Measurements from ENCODE around the gene OR8B3.
"Not testable (repeated sequence)": the region's sequence is repeated elsewhere in the genome, so short reads cannot be mapped to it uniquely, and the experiment has no call there.

The OR8B3 gene, protein sequence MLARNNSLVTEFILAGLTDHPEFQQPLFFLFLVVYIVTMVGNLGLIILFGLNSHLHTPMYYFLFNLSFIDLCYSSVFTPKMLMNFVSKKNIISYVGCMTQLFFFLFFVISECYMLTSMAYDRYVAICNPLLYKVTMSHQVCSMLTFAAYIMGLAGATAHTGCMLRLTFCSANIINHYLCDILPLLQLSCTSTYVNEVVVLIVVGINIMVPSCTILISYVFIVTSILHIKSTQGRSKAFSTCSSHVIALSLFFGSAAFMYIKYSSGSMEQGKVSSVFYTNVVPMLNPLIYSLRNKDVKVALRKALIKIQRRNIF

DNA sequence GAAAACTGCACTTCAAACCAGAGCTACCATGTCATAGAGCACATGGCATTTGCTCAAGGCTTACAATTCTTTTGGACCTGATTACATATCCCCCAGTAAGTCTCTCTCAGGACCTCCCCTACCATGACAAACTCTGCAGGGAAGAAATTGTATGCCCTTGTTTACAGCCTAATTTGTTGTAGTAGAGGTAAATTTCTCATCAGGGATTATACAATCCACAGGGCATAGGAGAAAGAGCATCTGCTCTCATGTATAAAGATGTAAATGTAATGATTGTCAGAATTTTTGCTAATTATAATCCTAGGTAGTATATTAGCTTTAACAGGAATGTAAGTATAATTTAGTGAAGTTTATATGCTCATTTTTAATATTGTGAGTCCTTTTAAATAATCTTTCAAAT is at the start of gene OR8B3:
Gene OR8B3, minus strand, starts transcription at position 101 of the 400 bp plus-strand sequence. CDS start 1,673 bp downstream, outside the sequence.
- FAIRE-seq (no peak), DNase-seq (ENCODE audit: insufficient read length, low spot score) (no peak)

DNA sequence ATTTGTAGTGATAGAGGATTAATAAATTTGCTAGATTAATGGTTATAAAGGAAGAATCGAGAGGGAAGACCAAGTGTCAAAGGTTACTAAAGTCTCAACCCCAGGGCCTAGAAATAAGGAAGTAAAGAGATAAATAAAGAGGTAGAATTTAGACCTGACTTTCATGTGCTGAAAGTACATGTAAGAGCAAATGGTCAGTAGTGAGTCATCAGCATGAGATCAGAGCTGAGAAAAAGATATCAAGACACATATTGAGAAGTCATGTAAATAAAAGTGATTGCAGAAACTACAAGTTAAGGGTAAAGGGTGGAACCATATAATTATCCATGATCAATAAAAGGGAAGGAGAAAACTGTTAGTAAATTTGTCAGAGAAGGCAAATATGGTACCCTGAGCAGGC is 48.1 kb upstream of the OR8B3 start:
- FAIRE-seq = no peak

DNA sequence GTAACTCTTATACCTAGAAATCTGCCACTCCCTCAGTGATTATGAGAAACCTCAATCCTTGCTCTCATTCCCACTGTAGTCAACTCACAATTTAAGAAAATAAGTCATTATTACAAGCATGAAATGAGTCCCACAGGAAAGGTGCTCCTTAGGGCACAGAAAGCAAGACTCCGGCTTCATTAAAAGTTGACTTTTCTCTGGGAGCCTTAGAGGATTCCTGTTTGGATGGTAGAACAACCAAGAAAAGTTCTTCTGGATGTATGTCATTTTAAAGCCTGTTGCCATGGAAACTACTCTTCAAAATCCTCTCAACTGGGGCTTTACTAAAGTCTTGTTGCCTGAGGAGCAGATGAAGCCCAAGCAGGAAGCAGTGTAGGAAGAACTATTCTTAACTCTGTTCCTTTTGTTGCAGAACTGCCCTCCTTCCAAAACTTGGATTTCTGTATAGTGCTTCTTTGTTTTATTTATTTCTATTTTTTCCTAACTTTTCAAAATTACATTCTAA is 46.9 kb upstream of the OR8B3 start, which contains the start of gene OR8B8:
Gene OR8B8, minus strand, starts transcription at position 51 of the 505 bp plus-strand sequence. CDS start 4,611 bp downstream, outside the sequence.
- DNase-seq (ENCODE audit: insufficient read length, low spot score) = no peak
- FAIRE-seq = no peak

More for the DNA sequence above, 48.1 kb upstream of the OR8B3 start:
- no peak for DNase-seq (ENCODE audit: insufficient read length, low spot score)

DNA sequence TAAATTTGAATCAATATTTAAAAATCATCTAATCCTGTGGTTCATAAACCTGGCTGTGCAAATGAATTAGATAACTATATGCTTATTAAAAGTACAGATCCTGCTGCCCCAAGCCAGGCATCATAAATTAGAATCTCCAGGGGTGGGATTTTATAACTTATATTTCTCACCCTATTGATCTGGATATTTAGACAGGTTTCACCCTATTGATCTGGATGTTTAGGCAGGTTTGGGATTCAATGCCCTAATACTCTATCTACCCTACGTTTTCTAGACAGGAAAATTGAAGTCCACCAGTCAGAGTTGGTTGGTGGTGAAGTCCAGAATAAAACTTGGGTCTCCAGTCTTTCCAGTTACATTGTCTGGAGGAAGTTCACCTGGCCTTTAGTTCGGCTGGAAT is 44.0 kb upstream of the OR8B3 start:
- no peak for DNase-seq (ENCODE audit: insufficient read length, low spot score)
- no peak for FAIRE-seq

DNA sequence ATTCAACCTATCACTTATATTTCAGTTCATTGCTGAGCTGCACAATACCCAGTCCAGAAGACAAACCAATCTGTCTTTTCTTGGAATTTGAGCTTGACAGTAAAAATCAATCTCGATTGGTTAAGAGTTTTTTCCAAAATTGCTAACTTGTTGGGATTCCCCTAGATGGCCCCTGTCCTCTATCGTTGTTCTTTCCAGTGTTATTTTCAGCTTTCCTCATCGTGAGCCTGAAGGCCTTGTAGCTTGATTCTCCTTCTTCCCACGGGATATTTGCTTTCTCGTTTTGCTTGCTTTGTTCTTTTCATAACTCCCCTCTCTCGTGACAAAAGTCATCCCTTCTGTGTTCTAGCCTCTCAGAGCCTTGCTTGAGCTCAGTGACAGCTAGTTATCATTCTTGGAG is 43.6 kb upstream of the OR8B3 start:
- FAIRE-seq (no peak), DNase-seq (ENCODE audit: insufficient read length, low spot score) (no peak)

DNA sequence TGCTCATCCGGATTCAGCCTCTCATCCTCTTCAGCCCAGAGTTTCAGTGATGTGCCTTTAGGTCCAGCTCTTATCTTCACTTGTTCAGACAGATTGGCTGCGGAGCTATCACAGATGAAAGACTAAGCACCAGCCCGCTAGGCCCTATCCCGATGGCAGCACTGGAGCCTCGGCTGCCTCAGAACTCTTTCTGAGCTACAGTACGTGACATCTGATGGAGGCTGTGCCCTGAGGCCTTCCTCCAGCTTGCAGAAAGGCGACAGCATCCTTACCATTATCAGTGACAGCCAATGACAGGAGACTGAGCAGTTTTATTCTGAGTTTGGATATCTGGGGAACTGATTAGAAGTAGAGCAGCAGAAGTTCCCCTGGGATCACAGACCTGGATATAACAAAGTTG is 42.7 kb upstream of the OR8B3 start:
- DNase-seq (ENCODE audit: insufficient read length, low spot score) = no peak
- FAIRE-seq = no peak

DNA sequence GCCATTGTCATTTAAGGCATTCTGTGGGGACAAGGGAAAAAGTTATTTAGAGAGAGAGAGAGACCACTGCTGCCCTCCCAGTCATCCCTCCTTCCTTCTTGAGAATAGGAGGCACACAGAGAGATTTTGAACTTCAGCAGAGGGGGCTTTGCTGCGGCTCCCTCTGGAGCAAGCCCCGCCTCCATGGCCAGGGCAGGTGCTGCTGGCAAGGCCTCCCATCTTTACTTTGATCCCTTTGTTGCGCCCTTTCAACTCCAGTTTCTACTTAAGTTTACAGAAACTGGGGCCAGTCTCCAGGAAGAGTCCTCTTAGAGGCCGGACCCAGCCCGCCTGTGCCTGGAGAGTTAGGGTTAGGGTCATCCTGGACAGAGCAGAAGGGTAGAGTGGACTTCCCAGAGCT is 42.3 kb upstream of the OR8B3 start:
- FAIRE-seq (no peak), DNase-seq (ENCODE audit: insufficient read length, low spot score) (no peak)

DNA sequence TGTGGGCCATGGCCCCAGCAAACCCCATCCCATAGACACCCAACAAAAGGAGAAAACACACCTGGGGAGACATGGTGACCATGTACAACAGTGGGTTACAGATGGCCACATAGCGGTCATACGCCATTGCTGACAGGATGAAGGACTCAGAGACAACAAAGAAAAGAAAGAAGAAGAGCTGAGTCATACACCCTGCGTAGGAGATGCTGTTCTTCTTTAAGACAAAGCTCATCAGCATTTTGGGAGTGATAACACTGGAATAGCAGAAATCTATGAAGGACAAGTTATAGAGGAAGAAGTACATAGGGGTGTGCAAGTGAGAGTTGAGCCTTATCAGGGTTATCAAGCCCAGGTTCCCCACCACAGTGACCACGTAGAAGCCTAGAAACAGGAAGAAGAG is 41.8 kb upstream of the OR8B3 start:
- no peak for FAIRE-seq
- no peak for DNase-seq (ENCODE audit: insufficient read length, low spot score)

DNA sequence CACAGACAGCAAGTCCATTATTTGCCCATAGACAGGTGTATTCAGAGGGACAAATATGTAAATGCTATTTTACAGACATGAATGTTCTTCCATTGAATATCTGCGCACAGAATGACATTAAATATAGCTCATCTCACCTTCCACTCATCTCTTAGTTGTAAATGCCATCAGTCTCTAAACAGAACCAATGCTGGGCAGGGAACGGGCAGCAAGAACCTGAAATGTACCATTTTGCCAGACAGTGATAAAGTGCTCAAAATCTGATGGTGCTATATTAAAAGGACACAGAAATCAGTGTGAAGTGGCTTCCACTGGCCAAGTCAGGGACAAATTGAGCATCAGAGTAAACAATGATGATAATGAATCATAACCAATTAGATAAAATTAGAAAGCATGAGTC is 35.9 kb upstream of the OR8B3 start:
- FAIRE-seq (no peak), DNase-seq (ENCODE audit: insufficient read length, low spot score) (no peak)

DNA sequence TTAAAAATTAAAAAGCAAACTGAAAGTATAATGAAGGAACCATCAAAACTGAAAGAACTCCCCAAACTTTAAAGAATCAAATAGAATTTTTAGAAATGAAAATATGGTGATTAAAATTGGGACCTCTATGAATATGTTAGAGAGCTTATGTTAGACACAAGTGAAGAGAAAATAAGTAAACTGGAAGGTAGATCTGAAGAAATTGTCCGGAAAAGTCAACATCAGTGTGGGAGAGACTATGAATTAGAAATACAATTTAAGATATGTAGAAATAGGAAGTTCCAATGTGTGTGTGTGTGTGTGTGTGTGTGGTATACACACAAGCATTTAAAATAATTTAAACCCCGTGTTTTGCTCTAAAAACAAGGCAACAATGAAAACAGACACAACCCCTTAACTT is 30.8 kb upstream of the OR8B3 start:
- DNase-seq (ENCODE audit: insufficient read length, low spot score) = no peak
- FAIRE-seq = no peak

DNA sequence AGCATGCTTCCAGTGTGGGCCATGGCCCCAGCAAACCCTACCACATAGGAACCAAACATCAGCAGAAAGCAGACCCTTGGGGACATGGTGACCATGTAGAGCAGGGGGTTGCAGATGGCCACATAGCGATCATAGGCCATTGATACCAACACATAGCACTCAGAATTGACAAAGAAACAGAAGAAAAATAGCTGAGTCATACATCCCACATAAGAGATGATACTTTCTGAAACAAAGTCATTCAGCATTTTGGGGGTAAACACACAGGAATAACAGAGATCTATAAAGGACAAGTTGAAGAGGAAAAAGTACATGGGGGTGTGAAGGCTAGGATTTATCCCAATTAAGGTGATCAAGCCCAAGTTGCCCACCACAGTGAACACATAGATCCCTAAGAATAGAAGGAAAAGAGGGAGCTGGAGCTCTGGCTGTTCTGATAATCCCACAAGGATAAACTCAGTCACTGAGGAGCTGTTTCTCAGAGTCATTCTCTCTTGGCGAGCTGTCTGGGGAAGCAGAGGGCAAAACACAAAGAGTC is 25.6 kb upstream of the OR8B3 start, which contains the start of gene OR8B4:
Gene OR8B4, minus strand, starts transcription at position 488 of the 538 bp plus-strand sequence. Its CDS starts 0 bp downstream, at position 488.
- DNase-seq (ENCODE audit: insufficient read length, low spot score) = no peak
- FAIRE-seq = no peak

DNA sequence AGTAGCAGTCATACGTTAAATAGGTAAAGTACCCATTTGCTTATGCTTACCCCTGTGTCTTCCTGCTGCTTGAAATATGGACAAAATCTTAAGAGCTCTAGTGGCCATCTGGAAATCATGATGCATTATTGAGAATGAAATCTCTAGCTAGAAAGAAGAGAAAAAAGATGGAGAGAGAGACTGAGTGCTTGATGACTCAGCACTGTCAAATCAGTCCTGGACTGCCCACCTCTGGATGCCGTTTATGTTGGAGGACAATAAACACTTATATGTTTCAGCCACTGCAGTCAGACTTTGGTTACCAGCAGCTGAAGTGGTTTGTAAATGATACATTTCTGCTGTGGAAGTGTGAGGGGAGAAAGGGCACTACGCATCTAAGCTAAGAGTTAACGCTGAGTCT is 22.2 kb upstream of the OR8B3 start:
- FAIRE-seq (no peak), DNase-seq (ENCODE audit: insufficient read length, low spot score) (no peak)

DNA sequence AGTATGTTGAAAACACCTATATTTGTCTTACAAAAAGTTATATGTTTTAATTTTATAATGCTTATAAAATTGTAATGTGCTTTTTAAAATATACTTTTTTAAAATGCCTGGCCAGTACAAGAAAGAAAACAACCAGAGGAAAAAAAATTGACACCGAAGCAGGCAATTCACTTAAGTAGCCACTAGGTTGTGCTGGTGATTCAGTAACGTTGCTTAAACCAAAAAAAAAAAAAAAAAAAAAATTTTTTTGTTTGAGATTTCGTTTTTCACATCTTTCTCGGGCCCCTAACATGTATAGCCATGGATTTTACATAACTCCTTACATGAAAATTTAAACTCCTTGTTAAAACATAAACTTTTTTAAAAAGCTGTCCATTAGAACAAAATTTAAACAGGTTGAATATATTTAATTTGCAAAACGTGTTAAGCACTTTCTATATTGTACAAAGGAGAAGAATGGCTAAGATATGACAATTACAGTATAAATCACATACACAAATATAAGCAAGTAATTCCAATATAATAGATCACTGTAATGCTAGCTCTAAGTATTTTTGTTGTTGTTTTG is 16.6 kb upstream of the OR8B3 start:
- DNase-seq (ENCODE audit: insufficient read length, low spot score) (peak; percentile 2), FAIRE-seq (no peak)

DNA sequence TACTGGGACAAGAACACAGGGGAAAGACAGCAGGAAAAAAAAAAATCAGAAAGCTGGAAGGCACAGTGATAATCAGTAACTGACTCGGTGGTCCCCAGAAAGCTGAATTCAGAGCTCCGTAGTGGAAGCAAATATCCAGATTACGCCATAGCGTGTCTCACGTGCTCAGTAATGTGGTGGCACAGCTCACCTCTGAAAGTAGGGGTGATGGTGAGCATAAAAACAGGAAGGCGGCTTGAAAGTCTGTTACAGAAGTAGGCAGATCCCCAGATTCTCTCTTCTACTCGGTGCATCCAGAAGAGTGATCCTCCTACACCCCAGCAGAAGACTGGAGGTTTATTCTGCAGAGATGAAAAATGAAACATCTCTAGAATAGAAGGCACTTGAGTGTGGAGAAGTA is 11.1 kb upstream of the OR8B3 start:
- no peak for FAIRE-seq

DNA sequence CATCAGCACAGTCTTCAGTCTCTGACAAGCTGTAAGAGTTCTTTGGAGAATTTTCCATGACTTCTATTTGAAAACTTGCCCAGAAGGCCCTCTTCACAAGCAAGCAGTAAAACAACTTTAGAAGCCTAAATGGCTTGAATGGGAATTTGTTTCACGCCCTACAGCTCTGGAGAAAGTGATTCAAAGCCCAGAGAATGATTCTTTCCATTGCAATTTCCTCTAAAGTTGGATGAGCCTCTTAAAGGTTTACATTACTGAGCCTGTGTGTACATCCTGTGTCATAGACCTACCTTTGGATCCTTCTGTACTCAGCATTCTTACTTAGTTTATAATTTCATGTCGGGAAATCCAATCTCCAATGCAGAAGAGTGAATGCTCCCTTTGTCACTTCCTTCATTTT is 6.8 kb upstream of the OR8B3 start:
- no peak for FAIRE-seq
- no peak for DNase-seq (ENCODE audit: insufficient read length, low spot score)

More for the DNA sequence above, 11.1 kb upstream of the OR8B3 start:
- DNase-seq (ENCODE audit: insufficient read length, low spot score) = no peak

DNA sequence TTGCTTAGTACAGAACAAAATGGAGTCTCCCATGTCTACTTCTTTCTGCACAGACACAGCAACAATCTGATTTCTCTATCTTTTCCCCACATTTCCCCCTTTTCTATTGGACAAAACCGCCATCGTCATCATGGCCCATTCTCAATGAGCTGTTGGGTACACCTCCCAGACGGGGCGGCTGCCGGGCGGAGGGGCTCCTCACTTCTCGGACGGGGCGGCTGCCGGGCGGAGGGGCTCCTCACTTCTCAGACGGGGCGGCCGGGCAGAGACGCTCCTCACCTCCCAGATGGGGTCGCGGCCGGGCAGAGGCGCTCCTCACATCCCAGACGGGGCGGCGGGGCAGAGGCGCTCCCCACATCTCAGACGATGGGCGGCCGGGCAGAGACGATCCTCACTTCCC is 4.4 kb upstream of the OR8B3 start:
- FAIRE-seq; DNase-seq (ENCODE audit: insufficient read length, low spot score): not testable (repeated sequence)

DNA sequence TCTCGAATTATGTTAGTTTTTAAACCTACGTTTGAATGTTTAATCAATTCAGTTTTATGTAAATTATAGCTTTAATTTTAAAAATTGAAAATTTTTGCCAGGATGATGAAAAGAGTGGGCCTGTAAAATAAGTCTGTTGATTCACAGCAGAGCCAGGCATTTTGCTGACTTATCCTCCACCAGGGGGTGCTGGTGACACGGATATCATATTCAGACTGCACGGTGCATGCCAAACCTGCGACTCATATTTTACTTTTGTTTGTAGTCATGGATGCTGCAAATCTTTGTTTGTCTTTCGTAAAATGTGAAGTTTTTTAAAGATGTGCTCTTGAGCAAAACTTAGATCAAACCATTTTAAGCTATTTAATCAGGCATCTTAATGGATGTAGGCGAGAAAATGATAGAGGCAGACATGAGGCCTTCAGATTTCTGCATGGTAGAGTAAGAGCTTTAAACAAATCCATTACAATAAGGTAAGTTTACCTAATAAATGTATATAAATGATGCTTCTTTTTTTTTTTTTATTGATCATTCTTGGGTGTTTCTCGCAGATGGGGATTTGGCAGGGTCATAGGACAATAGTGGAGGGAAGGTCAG is 3.6 kb upstream of the OR8B3 start:
- DNase-seq (ENCODE audit: insufficient read length, low spot score) (peak; percentile 33), FAIRE-seq (no peak)

DNA sequence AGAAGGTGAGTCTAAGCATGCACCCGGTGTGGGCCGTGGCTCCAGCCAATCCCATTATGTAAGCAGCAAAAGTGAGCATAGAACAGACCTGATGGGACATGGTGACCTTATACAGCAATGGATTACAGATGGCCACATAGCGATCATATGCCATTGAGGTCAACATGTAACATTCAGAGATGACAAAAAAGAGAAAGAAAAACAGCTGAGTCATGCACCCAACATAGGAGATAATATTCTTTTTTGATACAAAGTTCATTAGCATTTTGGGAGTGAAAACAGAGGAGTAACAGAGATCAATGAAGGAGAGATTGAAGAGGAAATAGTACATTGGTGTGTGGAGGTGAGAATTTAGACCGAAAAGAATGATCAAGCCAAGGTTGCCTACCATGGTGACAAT is 2.0 kb downstream of the OR8B3 start:
- FAIRE-seq = peak; percentile 33
- DNase-seq (ENCODE audit: insufficient read length, low spot score) = not testable (repeated sequence)

DNA sequence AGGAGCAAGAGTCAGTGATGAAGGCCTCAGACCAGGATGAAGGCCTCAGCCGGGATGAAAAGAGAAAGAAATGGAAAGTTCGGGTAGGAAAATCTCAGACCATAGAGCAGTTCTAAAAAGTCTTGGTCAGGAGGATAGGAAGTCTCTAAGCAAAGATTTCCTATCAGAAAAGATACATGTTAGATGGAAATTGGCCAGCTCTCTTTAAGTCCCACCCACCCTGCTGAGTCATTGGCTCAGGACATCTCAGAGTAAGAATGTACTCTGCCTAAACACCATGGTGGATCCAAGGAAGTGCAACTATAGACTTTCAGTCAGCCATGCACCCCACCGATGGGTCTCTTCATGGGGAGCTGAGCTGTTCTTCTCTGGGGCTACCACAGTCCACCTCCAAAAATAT is 4.4 kb downstream of the OR8B3 start:
- FAIRE-seq = no peak
- no peak for DNase-seq (ENCODE audit: insufficient read length, low spot score)

DNA sequence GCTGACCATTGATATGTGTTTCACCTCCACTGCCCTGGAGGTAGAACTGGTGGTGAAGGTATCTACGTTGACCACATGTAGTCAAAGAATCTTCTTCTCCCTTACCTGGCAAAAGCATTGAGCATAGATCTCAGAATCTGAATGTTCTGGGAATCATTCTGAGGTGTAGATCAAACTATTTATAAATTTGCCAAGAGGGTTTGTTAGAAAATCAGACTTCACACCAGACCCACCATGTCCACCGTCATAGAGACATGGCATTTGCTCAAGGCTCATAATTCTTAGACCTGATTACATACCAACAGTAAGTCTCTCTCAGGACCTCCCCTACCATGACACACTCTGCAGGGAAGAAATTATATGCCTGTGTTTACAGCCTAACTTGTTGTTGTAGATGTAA is 14.4 kb downstream of the OR8B3 start, which contains the start of gene OR8B2:
Gene OR8B2, minus strand, starts transcription at position 101 of the 400 bp plus-strand sequence. CDS start 1,156 bp downstream, outside the sequence.
- FAIRE-seq (no peak), DNase-seq (ENCODE audit: insufficient read length, low spot score) (no peak)

DNA sequence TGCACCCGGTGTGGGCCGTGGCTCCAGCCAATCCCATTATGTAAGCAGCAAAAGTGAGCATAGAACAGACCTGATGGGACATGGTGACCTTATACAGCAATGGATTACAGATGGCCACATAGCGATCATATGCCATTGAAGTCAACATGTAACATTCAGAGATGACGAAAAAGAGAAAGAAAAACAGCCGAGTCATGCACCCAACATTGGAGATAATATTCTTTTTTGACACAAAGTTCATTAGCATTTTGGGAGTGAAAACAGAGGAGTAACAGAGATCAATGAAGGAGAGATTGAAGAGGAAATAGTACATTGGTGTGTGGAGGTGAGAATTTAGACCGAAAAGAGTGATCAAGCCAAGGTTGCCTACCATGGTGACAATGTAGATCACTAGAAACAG is 16.0 kb downstream of the OR8B3 start:
- FAIRE-seq; DNase-seq (ENCODE audit: insufficient read length, low spot score): not testable (repeated sequence)
